GM18507 (cell line): ENCODE results near the gene KIFBP.

ENCODE experiments used
- DNase-seq: peaks from one replicate; pipeline ENCODE4 v3.0.0; 2011; ENCODE audit warnings: low read depth; ENCODE audit not compliant: insufficient read length; ENCODE audit errors: extremely low spot score
- FAIRE-seq: peaks from 2 replicates; lab custom pipeline; 2011; peaks lifted over from hg19 to GRCh38; lab: Jason Lieb, UNC

Gene KIFBP

GRCh38 chr10:69045441-69046300, 57.1 kb downstream of the KIFBP start:
- peak; percentile 94 for FAIRE-seq
- DNase-seq: peak; percentile 26

- no peak for FAIRE-seq
- DNase-seq: no peak
These were observed 58.7 kb downstream of the KIFBP start for GRCh38 chr10:69047111-69047832.

GRCh38 chr10:69048103-69048502, 59.5 kb downstream of the KIFBP start:
- DNase-seq: no peak
- FAIRE-seq: peak; percentile 77

- no peak for DNase-seq
- no peak for FAIRE-seq
These were observed 61.0 kb downstream of the KIFBP start for GRCh38 chr10:69049566-69049961.

GRCh38 chr10:69051303-69051702, 62.7 kb downstream of the KIFBP start:
- DNase-seq (peak; percentile 37), FAIRE-seq (peak; percentile 88)

- FAIRE-seq (peak; percentile 86), DNase-seq (no peak)
These were observed 63.3 kb downstream of the KIFBP start for GRCh38 chr10:69051710-69052487.

GRCh38 chr10:69052736-69053135, 64.1 kb downstream of the KIFBP start:
- FAIRE-seq: no peak
- no peak for DNase-seq

- no peak for DNase-seq
- peak; percentile 71 for FAIRE-seq
These were observed 66.6 kb downstream of the KIFBP start for GRCh38 chr10:69055241-69055640.

GRCh38 chr10:69056129-69056528, 67.5 kb downstream of the KIFBP start:
- FAIRE-seq (peak; percentile 89), DNase-seq (no peak)

- FAIRE-seq (peak; percentile 29), DNase-seq (no peak)
These were observed 68.1 kb downstream of the KIFBP start for GRCh38 chr10:69056536-69057260.

- FAIRE-seq: peak; percentile 83
- DNase-seq: no peak
These were observed 68.8 kb downstream of the KIFBP start for GRCh38 chr10:69057261-69057950.

- DNase-seq: no peak
- peak; percentile 29 for FAIRE-seq
These were observed 69.3 kb downstream of the KIFBP start for GRCh38 chr10:69057951-69058297.

- no peak for FAIRE-seq
- no peak for DNase-seq
These were observed 71.7 kb downstream of the KIFBP start for GRCh38 chr10:69060127-69060798.

GRCh38 chr10:69061305-69062161, 72.9 kb downstream of the KIFBP start:
- DNase-seq (peak; percentile 29), FAIRE-seq (peak; percentile 91)

GRCh38 chr10:69062901-69063300, 74.3 kb downstream of the KIFBP start:
- FAIRE-seq: no peak

GRCh38 chr10:69064762-69065328, 76.2 kb downstream of the KIFBP start:
- DNase-seq (no peak), FAIRE-seq (no peak)

More at GRCh38 chr10:69062901-69063300, 74.3 kb downstream of the KIFBP start:
- DNase-seq: no peak
